ENCODE results near the gene SHISA6. TPM values are rescaled to one million over a fixed set of nuclear protein-coding genes. Genes with fewer than 3 reads are reported as not detected.

SHISA6 gene
- total and polyA plus RNA-seq, 4 donors: not detected

DNA sequence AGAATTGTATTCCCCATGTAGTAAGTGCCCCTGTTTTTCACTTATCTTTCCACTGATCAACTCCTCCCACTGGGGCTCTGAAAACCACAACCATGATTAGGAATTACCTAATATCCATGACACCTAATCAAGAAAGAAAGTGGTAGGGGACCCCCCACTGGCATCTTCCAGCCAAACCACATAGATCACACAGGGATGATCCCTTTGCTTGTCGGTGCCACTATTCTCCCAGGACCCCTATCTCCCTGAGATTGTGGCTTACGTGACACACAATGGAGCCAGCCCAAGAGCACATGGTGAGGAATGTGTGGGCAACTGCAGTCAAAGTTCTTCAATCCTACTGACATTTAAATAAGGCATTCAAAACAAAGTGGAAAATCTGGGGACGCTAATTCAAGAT, 339.7 kb downstream of the SHISA6 start:
- H3K4me3 ChIP-seq (ENCODE audit: low read depth in 1 of 3, low read length in 3 of 3): no peak overlapping the region
- H3K27me3 ChIP-seq (ENCODE audit: control insufficient read depth in 4 of 4, insufficient read depth in 4 of 4, low read length in 3 of 4): no peaks in the 10 kb centered on the region
- no peaks in the 10 kb centered on the region for H3K36me3 ChIP-seq (ENCODE audit: control insufficient read depth in 4 of 4, insufficient read depth in 3 of 4, low read depth in 1 of 4, low read length in 3 of 4)
- no peak overlapping the region for H3K27ac ChIP-seq (ENCODE audit: low read depth in 1 of 2, low read length in 2 of 2)
- 72% methylated on average over 3 of the region's 3 CpGs for WGBS
- DNase-seq (ENCODE audit: low spot score): no peak
- TF ChIP-seq CTCF (IDR thresholded peaks at IDR 0.05; ENCODE audit: low read depth, low read length, missing input control): no peak
- no peak for TF ChIP-seq SP1 (IDR thresholded peaks at IDR 0.05)
- TF ChIP-seq RXRA (IDR thresholded peaks at IDR 0.05): no peak
- TF ChIP-seq GABPA (IDR thresholded peaks at IDR 0.05 in 1 of 2, conservative IDR thresholded peaks at IDR 0.05 in 1 of 2): no peak
- TF ChIP-seq REST (IDR thresholded peaks at IDR 0.05): no peak
- TF ChIP-seq, protein P1, sequence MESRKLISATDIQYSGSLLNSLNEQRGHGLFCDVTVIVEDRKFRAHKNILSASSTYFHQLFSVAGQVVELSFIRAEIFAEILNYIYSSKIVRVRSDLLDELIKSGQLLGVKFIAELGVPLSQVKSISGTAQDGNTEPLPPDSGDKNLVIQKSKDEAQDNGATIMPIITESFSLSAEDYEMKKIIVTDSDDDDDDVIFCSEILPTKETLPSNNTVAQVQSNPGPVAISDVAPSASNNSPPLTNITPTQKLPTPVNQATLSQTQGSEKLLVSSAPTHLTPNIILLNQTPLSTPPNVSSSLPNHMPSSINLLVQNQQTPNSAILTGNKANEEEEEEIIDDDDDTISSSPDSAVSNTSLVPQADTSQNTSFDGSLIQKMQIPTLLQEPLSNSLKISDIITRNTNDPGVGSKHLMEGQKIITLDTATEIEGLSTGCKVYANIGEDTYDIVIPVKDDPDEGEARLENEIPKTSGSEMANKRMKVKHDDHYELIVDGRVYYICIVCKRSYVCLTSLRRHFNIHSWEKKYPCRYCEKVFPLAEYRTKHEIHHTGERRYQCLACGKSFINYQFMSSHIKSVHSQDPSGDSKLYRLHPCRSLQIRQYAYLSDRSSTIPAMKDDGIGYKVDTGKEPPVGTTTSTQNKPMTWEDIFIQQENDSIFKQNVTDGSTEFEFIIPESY (IDR thresholded peaks at IDR 0.05): no peak
- no peak for TF ChIP-seq JUND (IDR thresholded peaks at IDR 0.05)
- no peak for TF ChIP-seq RAD21 (IDR thresholded peaks at IDR 0.05)
- TF ChIP-seq TAF1 (conservative IDR thresholded peaks at IDR 0.05): no peak
- no peak for TF ChIP-seq FOXA1 (IDR thresholded peaks at IDR 0.05)
- TF ChIP-seq HNF4A (conservative IDR thresholded peaks at IDR 0.05): no peak
- TF ChIP-seq HNF4G (IDR thresholded peaks at IDR 0.05): no peak
- TF ChIP-seq MAX (IDR thresholded peaks at IDR 0.05): no peak
- no peak for TF ChIP-seq FOXA2 (IDR thresholded peaks at IDR 0.05)
- no peak for TF ChIP-seq NR2F2 (IDR thresholded peaks at IDR 0.05)
- TF ChIP-seq YY1 (IDR thresholded peaks at IDR 0.05): no peak
- H3K4me1 ChIP-seq (ENCODE audit: control insufficient read depth in 4 of 4, insufficient read depth in 4 of 4, low read length in 3 of 4): no peaks in the 10 kb centered on the region
- H3K9me3 ChIP-seq (ENCODE audit: control insufficient read depth in 4 of 4, low read length in 3 of 4): peaks cover 0 to 4% (median 0%) of the 10 kb centered on the region in 4 donors
- no peak overlapping the region for H3K9ac ChIP-seq (ENCODE audit: low read depth in 1 of 2, low read length in 2 of 2)

GRCh38 chr17:11582217-11582616, 341.2 kb downstream of the SHISA6 start:
- Histone ChIP-seq H3K9me3 (ENCODE audit: control insufficient read depth in 4 of 4, low read length in 3 of 4) (peaks cover 0 to 4% (median 0%) of the 10 kb centered on the region in 4 donors), H3K27me3 (ENCODE audit: control insufficient read depth in 4 of 4, insufficient read depth in 4 of 4, low read length in 3 of 4) (no peaks in the 10 kb centered on the region), H3K4me3 (ENCODE audit: low read depth in 1 of 3, low read length in 3 of 3) (no peak overlapping the region), H3K9ac (ENCODE audit: low read depth in 1 of 2, low read length in 2 of 2) (no peak overlapping the region), H3K27ac (ENCODE audit: low read depth in 1 of 2, low read length in 2 of 2) (no peak overlapping the region), H3K4me1 (ENCODE audit: control insufficient read depth in 4 of 4, insufficient read depth in 4 of 4, low read length in 3 of 4) (no peaks in the 10 kb centered on the region), H3K36me3 (ENCODE audit: control insufficient read depth in 4 of 4, insufficient read depth in 3 of 4, low read depth in 1 of 4, low read length in 3 of 4) (no peaks in the 10 kb centered on the region)
- no peak for DNase-seq (ENCODE audit: low spot score)
- 89% methylated on average over 5 of the region's 5 CpGs for WGBS
- TF ChIP-seq YY1 (IDR thresholded peaks at IDR 0.05) (no peak), FOXA2 (IDR thresholded peaks at IDR 0.05) (no peak), RAD21 (IDR thresholded peaks at IDR 0.05) (no peak), REST (IDR thresholded peaks at IDR 0.05) (no peak), SP1 (IDR thresholded peaks at IDR 0.05) (no peak), GABPA (IDR thresholded peaks at IDR 0.05 in 1 of 2, conservative IDR thresholded peaks at IDR 0.05 in 1 of 2) (no peak), FOXA1 (IDR thresholded peaks at IDR 0.05) (no peak), NR2F2 (IDR thresholded peaks at IDR 0.05) (no peak), MAX (IDR thresholded peaks at IDR 0.05) (no peak), HNF4G (IDR thresholded peaks at IDR 0.05) (no peak), RXRA (IDR thresholded peaks at IDR 0.05) (no peak), EGR1 (IDR thresholded peaks at IDR 0.05; ENCODE audit: low read depth in 2 of 2) (no peak), JUND (IDR thresholded peaks at IDR 0.05) (no peak)
- TF ChIP-seq, protein P1 (IDR thresholded peaks at IDR 0.05): no peak
- TF ChIP-seq, protein P2, sequence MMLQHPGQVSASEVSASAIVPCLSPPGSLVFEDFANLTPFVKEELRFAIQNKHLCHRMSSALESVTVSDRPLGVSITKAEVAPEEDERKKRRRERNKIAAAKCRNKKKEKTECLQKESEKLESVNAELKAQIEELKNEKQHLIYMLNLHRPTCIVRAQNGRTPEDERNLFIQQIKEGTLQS (IDR thresholded peaks at IDR 0.05): no peak

All from liver (tissue), 9 donors.